GM21381 (cell line): ENCODE data around the gene GLIPR1.
"Not testable (repeated sequence)": the region's sequence is repeated elsewhere in the genome, so short reads cannot be mapped to it uniquely, and the experiment has no call there.

Source experiments
- ATAC-seq: cut with Tn5 transposase; IDR thresholded peaks from one replicate; pipeline ENCODE4 v1.9.1; 2021; ENCODE audit warnings: mild to moderate bottlenecking, moderate library complexity; ENCODE audit not compliant: unreplicated experiment

Gene GLIPR1

GRCh38 chr12:75508159-75508558 lies 27.6 kb downstream of the GLIPR1 start:
- ATAC-seq: no peak

GRCh38 chr12:75509621-75510020 lies 29.1 kb downstream of the GLIPR1 start:
- no peak for ATAC-seq

- peak; percentile 97 for ATAC-seq
Measured at GRCh38 chr12:75511116-75512048, 30.8 kb downstream of the GLIPR1 start, which contains the start of gene KRR1. Gene KRR1, minus strand, starts transcription at chr12:75511609. Its CDS starts 12 bp downstream, at chr12:75511597.

GRCh38 chr12:75521224-75521623 lies 40.7 kb downstream of the GLIPR1 start:
- ATAC-seq: not testable (repeated sequence)

GRCh38 chr12:75522124-75522523 lies 41.6 kb downstream of the GLIPR1 start:
- not testable (repeated sequence) for ATAC-seq

GRCh38 chr12:75525263-75525662 lies 44.7 kb downstream of the GLIPR1 start:
- no peak for ATAC-seq

DNA sequence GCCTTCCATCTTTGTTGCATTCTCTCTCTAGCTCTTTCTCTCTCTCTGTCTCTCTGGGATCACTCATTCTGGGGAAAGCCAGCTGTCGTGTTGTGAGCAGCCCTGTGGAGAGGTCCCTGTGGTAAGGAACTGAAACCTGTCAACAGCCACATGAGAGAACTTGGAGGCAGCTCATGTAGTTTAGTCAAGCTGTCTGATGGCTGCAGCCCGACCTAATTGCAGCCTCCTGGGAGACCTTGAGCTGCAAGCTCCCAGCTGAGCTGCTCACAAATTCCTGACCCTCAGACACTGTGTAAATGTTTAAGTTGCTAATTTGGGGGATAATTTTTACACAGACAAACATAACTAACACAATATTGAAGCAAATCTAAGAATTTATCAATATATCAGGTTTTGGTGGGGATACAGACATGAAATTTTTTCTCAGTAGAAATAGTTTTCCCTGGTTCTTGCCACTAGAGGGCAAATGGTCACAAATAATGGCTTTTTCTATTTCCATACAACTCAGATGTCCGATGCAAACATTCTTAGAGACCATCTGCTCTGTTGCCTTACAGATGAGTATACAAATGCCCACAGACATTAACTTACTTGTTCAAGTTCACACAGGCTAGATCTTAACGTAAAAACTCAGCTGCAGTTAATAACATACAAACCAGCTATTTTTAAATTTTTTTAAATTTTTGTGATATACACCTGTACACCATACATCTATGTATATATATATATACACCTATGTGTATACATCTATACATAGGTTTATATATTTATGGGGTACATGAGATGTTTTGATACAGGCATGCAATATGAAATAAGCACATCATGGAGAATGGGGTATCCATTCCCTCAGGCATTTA lies 46.3 kb downstream of the GLIPR1 start:
- peak; percentile 97 for ATAC-seq

DNA sequence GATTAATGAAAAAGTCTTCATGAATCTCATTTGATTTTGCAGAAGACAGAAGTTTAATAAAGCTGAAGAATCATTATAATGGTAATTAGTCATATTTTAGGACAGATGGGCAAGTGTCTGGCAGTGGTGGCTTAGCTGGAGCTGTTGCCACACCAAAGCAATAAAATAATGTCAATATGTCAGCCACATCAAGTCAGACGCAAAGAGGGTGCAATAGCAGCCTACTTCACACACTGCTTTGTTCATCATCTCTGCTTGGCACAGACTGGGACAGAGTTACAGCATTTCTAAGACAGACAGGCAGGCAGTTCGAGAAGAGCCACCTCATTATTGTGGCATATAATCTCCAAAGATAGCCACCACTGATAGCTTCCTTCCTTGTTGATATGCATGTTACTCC lies 47.7 kb downstream of the GLIPR1 start:
- ATAC-seq: no peak

- ATAC-seq: no peak
Measured at GRCh38 chr12:75528692-75529091, 48.1 kb downstream of the GLIPR1 start.

- ATAC-seq: no peak
Measured at GRCh38 chr12:75529316-75529715, 48.8 kb downstream of the GLIPR1 start.

GRCh38 chr12:75529826-75530225 lies 49.3 kb downstream of the GLIPR1 start:
- ATAC-seq: no peak

GRCh38 chr12:75533239-75533638 lies 52.7 kb downstream of the GLIPR1 start:
- no peak for ATAC-seq

DNA sequence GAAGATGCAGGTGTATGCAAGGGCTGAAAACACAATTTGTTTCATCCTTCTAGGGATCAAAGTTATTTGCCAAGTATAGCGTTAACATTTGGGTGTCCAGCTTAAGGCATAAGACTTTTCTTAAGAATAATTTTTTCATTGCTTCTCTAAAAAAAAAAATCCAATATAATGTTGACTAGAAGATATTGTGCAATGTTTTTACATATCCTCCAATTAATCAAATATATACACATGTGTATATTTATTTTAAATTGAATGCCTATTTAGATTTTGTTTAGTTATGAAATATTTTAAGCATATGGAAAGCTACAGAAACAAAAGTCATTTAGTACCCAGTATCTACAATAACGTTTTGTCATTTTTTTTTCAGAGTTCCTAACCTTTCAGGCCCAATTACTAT lies 59.3 kb downstream of the GLIPR1 start:
- ATAC-seq: no peak

DNA sequence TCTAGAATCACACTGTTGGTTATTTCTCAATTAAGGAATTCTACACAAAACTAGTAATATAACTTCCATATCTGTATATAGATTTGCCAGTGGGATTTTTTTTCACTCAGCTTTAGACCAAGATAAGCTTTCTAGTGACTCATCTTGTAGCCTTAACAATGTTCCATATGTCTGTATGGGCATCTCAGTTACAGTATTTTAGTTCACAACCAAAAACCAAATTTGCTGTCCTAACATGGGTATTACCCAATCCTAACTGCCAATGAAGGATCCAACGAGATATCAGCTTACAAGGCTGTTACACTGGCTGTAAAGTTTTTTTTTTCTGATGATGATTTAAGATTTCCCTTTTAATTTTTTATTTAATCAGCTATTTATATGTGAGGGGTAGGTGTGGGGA lies 62.4 kb downstream of the GLIPR1 start:
- ATAC-seq: no peak

- ATAC-seq: no peak
Measured at GRCh38 chr12:75543529-75543928, 63.0 kb downstream of the GLIPR1 start.

DNA sequence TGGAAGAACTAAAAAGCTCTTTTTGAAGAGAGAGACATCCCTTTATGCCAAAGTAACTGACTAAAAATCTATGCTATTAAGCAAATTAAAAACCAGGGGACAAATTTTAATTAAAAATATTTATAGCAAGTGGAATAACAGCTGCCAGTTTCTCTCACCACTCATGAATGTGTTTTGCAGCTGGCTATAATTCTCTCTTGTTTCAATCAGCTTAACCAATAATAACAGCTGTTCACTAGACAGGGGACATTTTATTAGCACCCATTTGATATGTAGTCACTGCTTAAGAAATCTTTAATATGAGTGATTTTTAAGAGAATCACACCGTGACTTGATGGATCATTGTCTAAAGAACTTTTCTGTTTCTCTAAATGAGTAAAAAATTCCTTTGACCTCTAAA lies 65.1 kb downstream of the GLIPR1 start:
- ATAC-seq: no peak

DNA sequence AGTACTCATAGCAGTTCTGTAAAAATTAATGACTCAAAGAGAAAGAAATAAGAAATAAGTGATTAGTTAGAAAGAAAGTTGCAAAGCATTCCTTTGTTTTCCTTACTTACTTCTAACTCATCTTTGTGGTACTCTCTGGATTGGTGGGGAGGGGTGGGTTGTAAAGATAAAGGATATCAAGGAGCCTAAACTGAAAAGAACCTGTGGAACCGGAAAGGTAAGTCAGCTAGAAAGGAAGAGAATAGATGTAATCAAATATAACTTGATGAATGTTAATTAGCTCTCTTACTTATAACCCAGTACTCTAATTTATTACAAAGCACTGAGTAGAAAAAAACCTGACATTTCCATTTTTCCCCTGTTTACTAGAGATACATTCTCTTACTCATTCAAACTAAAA lies 68.3 kb downstream of the GLIPR1 start:
- no peak for ATAC-seq

- ATAC-seq: no peak
Measured at GRCh38 chr12:75549989-75550388, 69.4 kb downstream of the GLIPR1 start.

DNA sequence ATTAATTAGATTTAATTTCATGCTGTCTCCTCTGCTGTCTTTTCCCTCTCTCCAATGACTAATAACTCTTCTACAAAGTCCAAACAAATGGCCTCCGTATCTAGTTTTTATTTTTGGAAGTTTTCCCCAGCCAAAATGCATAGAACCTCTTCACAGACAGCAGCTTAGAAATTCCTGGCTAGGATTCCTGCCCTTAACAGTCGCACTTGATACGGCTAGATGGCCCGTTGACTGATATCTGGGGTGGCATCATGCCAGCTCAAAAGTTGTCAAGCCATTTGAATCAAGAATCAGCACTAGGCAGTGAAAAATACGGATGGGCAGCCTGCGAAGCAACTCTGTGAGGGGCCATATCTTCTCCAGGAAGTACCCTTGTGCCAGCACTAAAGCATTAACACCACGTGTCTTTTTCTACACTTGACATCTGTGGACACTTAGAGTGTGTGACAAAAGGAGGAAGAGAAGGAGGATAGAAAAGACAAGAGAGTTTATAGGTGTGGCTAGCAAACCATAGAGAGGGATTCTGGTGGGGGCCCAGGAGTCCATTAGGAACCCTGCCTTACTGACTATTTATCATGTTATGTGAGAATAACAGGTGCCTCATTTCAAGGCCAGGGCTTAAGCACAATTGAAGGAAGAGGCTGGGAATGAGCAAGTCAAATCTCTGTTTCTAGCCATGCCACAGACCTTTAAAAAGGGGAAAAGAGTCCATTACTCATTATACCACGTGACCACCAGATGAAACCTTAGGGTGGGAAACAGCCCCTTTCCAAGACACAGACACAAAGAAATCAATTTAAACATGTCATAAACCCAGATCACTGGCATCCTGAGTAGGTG lies 70.1 kb downstream of the GLIPR1 start:
- ATAC-seq: no peak

DNA sequence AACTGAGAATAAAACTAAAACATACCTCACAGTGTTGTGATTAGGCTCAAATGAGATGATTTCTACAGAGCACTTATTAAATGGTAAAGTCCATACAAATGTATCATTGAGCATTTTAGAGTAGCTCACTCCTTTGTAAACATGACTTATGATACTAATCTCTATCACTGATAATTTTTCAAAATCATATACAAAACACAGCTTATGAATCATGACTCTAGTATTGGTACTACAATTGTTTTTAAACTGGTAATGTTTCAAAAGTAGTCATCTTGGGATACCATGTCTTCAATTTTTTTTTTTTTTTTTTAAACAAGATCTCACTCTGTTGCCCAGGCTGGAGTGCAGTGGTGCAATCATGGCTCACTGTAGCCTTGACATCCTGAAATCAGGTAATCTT lies 70.9 kb downstream of the GLIPR1 start:
- no peak for ATAC-seq

DNA sequence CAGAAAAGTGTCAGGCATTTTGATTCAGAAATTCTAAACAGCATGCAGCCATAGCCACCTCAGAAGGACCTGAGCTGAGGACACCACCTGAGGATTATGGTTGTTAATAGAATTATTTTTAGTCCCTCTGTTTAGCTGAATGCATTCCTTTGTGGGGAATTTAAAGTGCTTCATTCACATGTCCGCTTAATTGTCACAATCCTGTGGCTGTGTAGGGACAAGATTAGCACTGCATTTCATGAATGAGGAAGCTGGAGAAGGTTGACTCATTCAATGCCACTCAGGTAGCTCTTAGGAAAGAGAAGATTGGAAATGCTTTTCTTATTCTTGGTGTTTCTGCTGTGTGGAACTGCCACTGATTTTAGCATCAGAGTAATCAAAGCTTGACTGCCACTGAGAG lies 72.8 kb downstream of the GLIPR1 start:
- no peak for ATAC-seq
